T-cell (primary cell): Measurements from ENCODE around the gene MRPS15. TPM values are rescaled to one million over a fixed set of nuclear protein-coding genes. Genes with fewer than 3 reads are reported as not detected.

ENCODE experiments used
- ATAC-seq, 4 experiments: fragments of 200-7000 bp in 3 of 4; fragments of 150-1000 bp in 1 of 4; cut with Tn5 transposase; replicated peaks in 1 of 4; 1 replicate in 3 of 4; 2 replicates in 1 of 4; pipeline ENCODE4 v1.10.0; 2021; ENCODE audit warnings: moderate library complexity in 3 of 4, mild to moderate bottlenecking in 2 of 4, moderate number of reproducible peaks in 1 of 4
- CTCF ChIA-PET, 2 donors: fragments of 300-600 bp; sonication (Branson Sonifier 250); formaldehyde crosslinking; loops; one replicate each; lab custom pipeline; 2022; ENCODE audit warnings: antibody characterized with exemption in 2 of 2; lab: Charles Lee
- POLR2A ChIA-PET, 2 donors: fragments of 300-600 bp; sonication (Branson Sonifier 250); formaldehyde crosslinking; loops; one replicate each; lab custom pipeline; 2022; ENCODE audit warnings: antibody characterized with exemption in 2 of 2; lab: Charles Lee
- DNase-seq, 35 experiments: peaks; one replicate each; pipeline versions ENCODE4 v3.0.0 to v3.0.0-alpha.2; 2013 to 2023
- H3K27ac ChIP-seq: one replicate; pipeline ENCODE4 v1.5.1; 2013; ENCODE audit warnings: low read length
- H3K27me3 ChIP-seq, 2 experiments: replicated peaks in 1 of 2; 1 replicate in 1 of 2; 2 replicates in 1 of 2; pipeline versions ENCODE4 v1.6.1 to v1.7.0; 2013; ENCODE audit warnings: low read length in 1 of 2, mixed read lengths in 1 of 2; ENCODE audit not compliant: control insufficient read depth in 2 of 2, insufficient read depth in 2 of 2; ENCODE audit errors: extremely low read depth in 1 of 2
- H3K36me3 ChIP-seq, 2 donors: 1 replicate in 1 of 2; 2 replicates in 1 of 2; pipeline versions ENCODE4 v1.6.1 to v1.7.0; 2013; ENCODE audit warnings: low read length in 1 of 2; ENCODE audit not compliant: control insufficient read depth in 2 of 2, insufficient read depth in 1 of 2; ENCODE audit errors: extremely low read depth in 1 of 2
- H3K4me1 ChIP-seq, 2 experiments: 1 replicate in 1 of 2; 2 replicates in 1 of 2; pipeline versions ENCODE4 v1.6.1 to v1.7.0; 2013; ENCODE audit warnings: low read length in 2 of 2, mixed read lengths in 1 of 2; ENCODE audit not compliant: insufficient read depth in 2 of 2, control insufficient read depth in 1 of 2; ENCODE audit errors: extremely low read depth in 1 of 2
- H3K4me3 ChIP-seq, 2 donors: 1 replicate in 1 of 2; 2 replicates in 1 of 2; pipeline versions ENCODE4 v1.5.1 to v1.7.0; 2013; ENCODE audit warnings: mild to moderate bottlenecking in 2 of 2, low read length in 1 of 2, moderate library complexity in 1 of 2; ENCODE audit not compliant: control insufficient read depth in 1 of 2; ENCODE audit errors: extremely low read depth in 1 of 2
- H3K9me3 ChIP-seq: 2 replicates; pipeline ENCODE4 v1.7.0; 2013
- H3K27ac Mint-ChIP-seq, 2 donors: one replicate each; pipeline ENCODE4 v1.8.0; 2020 to 2021; ENCODE audit warnings: mild to moderate bottlenecking in 2 of 2, mixed read lengths in 2 of 2
- H3K27me3 Mint-ChIP-seq, 2 donors: one replicate each; pipeline ENCODE4 v1.8.0; 2021 to 2022; ENCODE audit warnings: mixed read lengths in 2 of 2
- H3K36me3 Mint-ChIP-seq: one replicate; pipeline ENCODE4 v1.8.0; 2021; ENCODE audit warnings: mixed read lengths
- H3K4me1 Mint-ChIP-seq, 3 donors: one replicate each; pipeline ENCODE4 v1.8.0; 2020 to 2022; ENCODE audit warnings: mixed read lengths in 3 of 3, mild to moderate bottlenecking in 1 of 3
- H3K4me3 Mint-ChIP-seq, 3 donors: one replicate each; pipeline ENCODE4 v1.8.0; 2020 to 2022; ENCODE audit warnings: mild to moderate bottlenecking in 3 of 3, mixed read lengths in 3 of 3, moderate library complexity in 3 of 3
- H3K9me3 Mint-ChIP-seq, 3 donors: one replicate each; pipeline ENCODE4 v1.8.0; 2020 to 2022; ENCODE audit warnings: mixed read lengths in 3 of 3
- WGBS: methylation state at CpG from one replicate; pipeline ENCODE4 v1.1.5; 2013; ENCODE audit warnings: missing lambda C conversion rate; ENCODE audit not compliant: insufficient coverage; 5-methylcytosine and 5-hydroxymethylcytosine counted together
- total RNA-seq, 35 experiments: library from RNA in 6 of 35; stranded (reverse) in 6 of 35; fragments of 120-200 nt in 1 of 35; gene quantifications; one replicate each; pipeline versions ENCODE4 v1.2.1 to v1.2.4 and lab custom pipeline; 2013 to 2026

Gene MRPS15
- total RNA-seq, 5 donors from 2014 or later (not counting 1 experiment from before 2014, with no cell fraction given) = 25.7 to 37.3 (median 34.9) TPM

GRCh38 chr1:36453600-36454388 lies 10.4 kb downstream of the MRPS15 start:
- ChIA-PET POLR2A (no interaction called here), CTCF (no interaction called here)
- H3K27ac ChIP-seq = no peak overlapping the region
- H3K27ac Mint-ChIP-seq = peak overlapping the region; percentile 4 to 29
- H3K27me3 ChIP-seq = no peaks in the 10 kb centered on the region
- peaks cover 38 to 49% (median 44%) of the 10 kb centered on the region in 3 donors for H3K4me1 Mint-ChIP-seq
- H3K4me1 ChIP-seq = peaks cover 15 to 34% of the 10 kb centered on the region in 2 experiments
- H3K9me3 Mint-ChIP-seq = no peaks in the 10 kb centered on the region
- no peaks in the 10 kb centered on the region for H3K9me3 ChIP-seq
- H3K4me3 Mint-ChIP-seq = no peak overlapping the region
- peaks cover 5 to 29% of the 10 kb centered on the region in 2 donors for H3K36me3 ChIP-seq
- no peak overlapping the region for H3K4me3 ChIP-seq
- DNase-seq (no peak), ATAC-seq (no peak)
- WGBS = 100% methylated on average over 4 of the region's 6 CpGs
- peaks cover 21% of the 10 kb centered on the region for H3K36me3 Mint-ChIP-seq
- no peaks in the 10 kb centered on the region for H3K27me3 Mint-ChIP-seq

GRCh38 chr1:36453051-36453450 lies 11.1 kb downstream of the MRPS15 start:
- H3K9me3 Mint-ChIP-seq = no peaks in the 10 kb centered on the region
- WGBS = no CpG with 5 or more reads among the region's 3 CpGs
- peaks cover 17% of the 10 kb centered on the region for H3K36me3 Mint-ChIP-seq
- peaks cover 30 to 41% (median 36%) of the 10 kb centered on the region in 3 donors for H3K4me1 Mint-ChIP-seq
- no peak overlapping the region for H3K4me3 ChIP-seq
- H3K27me3 Mint-ChIP-seq = no peaks in the 10 kb centered on the region
- H3K36me3 ChIP-seq = peaks cover 5 to 29% of the 10 kb centered on the region in 2 donors
- POLR2A ChIA-PET = no interaction called here
- DNase-seq = no peak
- ATAC-seq = no peak
- no peaks in the 10 kb centered on the region for H3K27me3 ChIP-seq
- no peak overlapping the region for H3K27ac Mint-ChIP-seq
- no peak overlapping the region for H3K27ac ChIP-seq
- CTCF ChIA-PET = no interaction called here
- no peak overlapping the region for H3K4me3 Mint-ChIP-seq
- peaks cover 12 to 27% of the 10 kb centered on the region in 2 experiments for H3K4me1 ChIP-seq
- H3K9me3 ChIP-seq = no peaks in the 10 kb centered on the region

- 41% methylated on average over 11 of the region's 18 CpGs for WGBS
- Mint-ChIP-seq H3K9me3 (no peaks in the 10 kb centered on the region), H3K27me3 (no peaks in the 10 kb centered on the region), H3K36me3 (peaks cover 8% of the 10 kb centered on the region), H3K27ac (peak overlapping the region; percentile 85 to 94), H3K4me3 (peak overlapping the region; percentile 85 to 88 (median 87)), H3K4me1 (peaks cover 17 to 24% (median 22%) of the 10 kb centered on the region in 3 donors)
- H3K4me1 ChIP-seq = peaks cover 0 to 13% of the 10 kb centered on the region in 2 experiments
- H3K4me3 ChIP-seq = peak overlapping the region; percentile 62 to 80
- peak overlapping the region; percentile 77 for H3K27ac ChIP-seq
- ChIA-PET POLR2A (interaction anchor here (0.6 to 2.0 kb wide), 3 partner anchors 10 to 13 kb away, joined by 3 to 10 read pairs (median 8); partner anchors contain the start of gene MRPS15 (in 2 of the 2)), CTCF (interaction anchor here (0.6 to 1.0 kb wide), 5 partner anchors 12 to 1590 kb away, joined by 3 to 9 read pairs (median 4); partner anchors contain the start of gene MRPS15 (in 1 of the 2))
- no peaks in the 10 kb centered on the region for H3K9me3 ChIP-seq
- no peak for ATAC-seq
- H3K36me3 ChIP-seq = peaks cover 5 to 16% of the 10 kb centered on the region in 2 donors
- no peak for DNase-seq
- H3K27me3 ChIP-seq = no peaks in the 10 kb centered on the region
Observed at GRCh38 chr1:36450919-36451305, 13.3 kb downstream of the MRPS15 start.

DNA sequence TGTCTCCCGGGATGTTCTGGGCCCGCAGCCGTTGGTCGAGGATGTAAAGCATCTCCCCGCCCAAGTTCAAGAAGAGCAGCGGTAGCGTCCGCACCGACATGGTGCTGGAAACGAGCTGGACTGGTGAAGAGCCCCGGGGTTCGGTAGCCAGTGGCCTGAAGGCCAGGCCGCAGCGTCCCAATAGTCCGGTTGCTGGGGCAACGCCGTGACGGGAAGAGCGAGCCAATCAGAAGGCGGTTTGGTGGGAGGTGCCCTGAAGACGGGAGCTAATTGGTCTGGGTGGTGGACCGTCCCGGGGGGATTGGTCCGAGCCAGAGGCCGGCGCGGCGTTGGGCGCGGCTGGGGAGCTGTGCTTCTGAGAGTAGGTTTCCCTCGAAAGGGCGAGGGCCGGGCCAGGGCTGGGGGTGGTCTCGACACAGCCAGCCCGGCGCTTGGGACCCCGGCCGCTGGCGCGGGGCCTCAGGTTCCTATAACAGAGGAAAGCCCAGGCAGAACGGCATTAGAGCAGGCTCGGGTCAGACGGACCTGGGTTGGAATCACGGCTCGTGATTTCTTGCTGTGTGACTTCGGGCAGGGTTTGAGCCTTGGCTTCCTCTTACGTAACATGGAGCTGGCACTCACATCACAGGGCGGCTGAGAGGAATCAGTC lies 13.8 kb downstream of the MRPS15 start, which contains the start of gene OSCP1:
OSCP1 (minus strand) TSS at position 182 of the 649 bp plus-strand sequence; CDS start at position 100, 82 bp downstream.
- peak within 1 kb of the TSS; percentile 85 to 88 (median 87) for H3K4me3 Mint-ChIP-seq
- Histone ChIP-seq H3K36me3 (peaks cover 3 to 11% of the 10 kb centered on the region in 2 donors), H3K4me1 (peaks cover 0 to 13% of the 10 kb centered on the region in 2 experiments), H3K27me3 (no peaks in the 10 kb centered on the region), H3K4me3 (peak within 1 kb of the TSS; percentile 62 to 80), H3K9me3 (no peaks in the 10 kb centered on the region), H3K27ac (peak within 1 kb of the TSS; percentile 77)
- peak; percentile 69 to 94 (median 81) for DNase-seq
- H3K27ac Mint-ChIP-seq = peak within 1 kb of the TSS; percentile 87 to 94
- H3K9me3 Mint-ChIP-seq = no peaks in the 10 kb centered on the region
- peaks cover 7% of the 10 kb centered on the region for H3K36me3 Mint-ChIP-seq
- H3K27me3 Mint-ChIP-seq = no peaks in the 10 kb centered on the region
- ATAC-seq = peak; percentile 96 to 99 (median 98)
- WGBS = 2% methylated on average over 48 of the region's 48 CpGs
- POLR2A ChIA-PET = interaction anchor here (0.6 to 2.0 kb wide), 5 partner anchors 9 to 891 kb away, joined by 3 to 13 read pairs (median 8); partner anchors contain the start of gene MRPS15 (in 2 of the 2)
- peaks cover 17 to 24% (median 22%) of the 10 kb centered on the region in 3 donors for H3K4me1 Mint-ChIP-seq
- CTCF ChIA-PET = interaction anchor here (0.6 to 1.0 kb wide), 4 partner anchors 13 to 1589 kb away, joined by 3 to 9 read pairs (median 5); partner anchors contain the start of gene MRPS15 (in 1 of the 2)

DNA sequence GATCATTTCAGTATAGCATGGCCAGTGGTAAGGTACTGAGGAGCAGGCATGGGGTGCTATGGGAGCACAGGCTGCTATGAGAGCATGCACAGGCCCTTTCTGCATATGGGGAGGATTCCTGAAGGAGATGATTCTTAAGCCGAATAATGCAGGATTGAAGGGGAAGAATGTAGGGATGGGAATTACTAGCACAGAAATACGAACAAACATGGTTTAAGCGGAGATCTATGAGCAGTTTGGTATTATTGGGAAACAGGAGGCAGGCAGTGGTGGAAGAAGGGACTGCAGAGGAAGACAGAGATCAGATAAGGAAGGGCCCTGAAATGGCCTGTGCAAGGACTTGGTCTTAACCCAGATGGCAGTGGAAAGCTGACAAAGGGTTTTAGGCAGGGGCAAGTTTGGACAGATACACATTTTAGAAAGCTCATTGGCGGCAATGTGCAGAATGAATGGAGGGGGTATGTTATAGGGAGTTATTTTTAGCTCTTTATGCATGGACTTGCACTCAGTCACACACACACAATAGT lies 15.6 kb downstream of the MRPS15 start:
- H3K4me3 Mint-ChIP-seq = peak overlapping the region in 1 of 3 donors; percentile 87
- POLR2A ChIA-PET = no interaction called here
- ATAC-seq (no peak), DNase-seq (no peak)
- H3K27me3 Mint-ChIP-seq = no peaks in the 10 kb centered on the region
- no peaks in the 10 kb centered on the region for H3K9me3 Mint-ChIP-seq
- peaks cover 0 to 13% of the 10 kb centered on the region in 2 experiments for H3K4me1 ChIP-seq
- no peaks in the 10 kb centered on the region for H3K36me3 ChIP-seq
- no peak overlapping the region for H3K27ac ChIP-seq
- 96% methylated on average over 3 of the region's 4 CpGs for WGBS
- CTCF ChIA-PET = no interaction called here
- H3K4me1 Mint-ChIP-seq = peaks cover 17 to 22% (median 22%) of the 10 kb centered on the region in 3 donors
- no peak overlapping the region for H3K27ac Mint-ChIP-seq
- no peaks in the 10 kb centered on the region for H3K27me3 ChIP-seq
- H3K36me3 Mint-ChIP-seq = no peaks in the 10 kb centered on the region
- H3K4me3 ChIP-seq = no peak overlapping the region
- no peaks in the 10 kb centered on the region for H3K9me3 ChIP-seq

DNA sequence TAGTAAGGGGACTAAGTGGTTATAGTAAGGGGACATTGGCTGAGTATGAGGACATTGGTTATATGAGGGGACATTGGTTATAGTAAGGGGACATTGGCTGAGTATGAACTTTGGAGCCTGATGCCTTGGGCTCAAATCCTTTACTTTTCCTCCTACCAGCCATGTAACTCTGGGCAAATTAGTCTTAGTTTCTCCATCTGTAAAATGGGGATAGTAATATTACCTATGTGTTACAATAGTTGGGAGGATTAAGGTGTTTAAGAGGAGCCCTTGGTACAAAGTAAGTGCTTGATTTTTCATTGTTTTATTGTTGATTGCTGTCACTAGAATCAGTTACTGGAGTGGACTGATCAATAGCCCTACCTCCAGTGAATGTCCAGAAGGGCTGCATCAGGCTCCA lies 16.7 kb downstream of the MRPS15 start:
- POLR2A ChIA-PET = no interaction called here
- no peak overlapping the region for H3K4me3 ChIP-seq
- H3K27me3 Mint-ChIP-seq = no peaks in the 10 kb centered on the region
- H3K9me3 Mint-ChIP-seq = no peaks in the 10 kb centered on the region
- ATAC-seq (no peak), DNase-seq (no peak)
- H3K36me3 Mint-ChIP-seq = no peaks in the 10 kb centered on the region
- no peak overlapping the region for H3K27ac Mint-ChIP-seq
- H3K9me3 ChIP-seq = no peaks in the 10 kb centered on the region
- peaks cover 0 to 13% of the 10 kb centered on the region in 2 experiments for H3K4me1 ChIP-seq
- H3K27ac ChIP-seq = no peak overlapping the region
- H3K4me1 Mint-ChIP-seq = peaks cover 17 to 20% (median 19%) of the 10 kb centered on the region in 3 donors
- no peak overlapping the region for H3K4me3 Mint-ChIP-seq
- no peaks in the 10 kb centered on the region for H3K27me3 ChIP-seq
- CTCF ChIA-PET = interaction anchor here in 1 of 2 donors (0.6 kb wide), 1 partner anchor 131 kb away, joined by 3 read pairs; no protein-coding TSS in a partner anchor
- H3K36me3 ChIP-seq = no peaks in the 10 kb centered on the region
